GM10847 (cell line): ENCODE measurements around the gene AIG1.

Experiments used
- POLR2A ChIP-seq: IDR thresholded peaks from 2 replicates; pipeline ENCODE4 v1.6.1; 2011; ENCODE audit not compliant: insufficient read length; ENCODE audit errors: extremely low read depth

Gene AIG1

GRCh38 chr6:143060806-143061596, at the start of gene AIG1:
Gene AIG1, plus strand, starts transcription at chr6:143060889. Its CDS starts 37 bp downstream, at chr6:143060926.
- peak; percentile 32 for TF ChIP-seq POLR2A

DNA sequence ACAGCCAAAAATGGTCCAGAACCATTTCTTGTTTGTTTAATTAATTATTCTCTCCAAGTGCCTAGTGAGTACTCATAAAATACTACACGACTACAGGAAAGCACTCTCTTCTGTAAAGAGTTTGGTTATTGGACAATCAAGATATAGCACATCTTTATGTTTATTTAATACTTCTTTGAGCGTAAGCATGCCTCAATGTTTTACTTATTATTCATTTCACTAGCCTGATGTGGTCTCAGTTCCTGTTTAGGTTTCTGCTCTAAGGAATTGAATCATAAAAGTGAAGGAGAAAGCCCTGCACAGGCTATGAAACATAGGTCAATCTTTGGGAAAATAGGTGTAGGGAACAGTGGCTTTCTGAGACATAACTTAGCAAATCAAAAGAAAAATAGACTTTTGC, 45.9 kb upstream of the AIG1 start:
- TF ChIP-seq POLR2A = no peak

- TF ChIP-seq POLR2A = no peak
These were observed 45.4 kb upstream of the AIG1 start for GRCh38 chr6:143015300-143015706.

DNA sequence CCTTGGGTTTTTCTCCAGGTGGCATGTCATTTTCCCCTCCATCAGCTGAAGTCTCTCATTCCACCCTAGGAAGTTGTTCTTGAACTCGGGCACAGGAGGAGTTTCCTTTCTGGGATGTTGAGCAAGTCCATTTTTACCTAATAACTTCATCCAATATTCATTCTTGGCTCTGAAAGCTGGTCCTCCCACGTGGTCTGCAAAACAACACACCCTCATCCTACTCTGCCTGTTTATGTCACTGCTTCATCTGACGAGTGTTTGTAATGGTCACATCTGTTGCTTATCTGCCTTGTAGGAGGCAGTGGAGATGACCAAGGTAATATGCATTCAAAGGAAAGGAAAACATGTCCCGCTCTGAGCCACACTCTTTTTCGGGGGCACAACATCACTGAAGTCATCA, 41.7 kb upstream of the AIG1 start:
- TF ChIP-seq POLR2A = no peak

- TF ChIP-seq POLR2A = no peak
These were observed 39.1 kb upstream of the AIG1 start for GRCh38 chr6:143021543-143021942.

- TF ChIP-seq POLR2A = no peak
These were observed 38.1 kb upstream of the AIG1 start for GRCh38 chr6:143022587-143022986.

DNA sequence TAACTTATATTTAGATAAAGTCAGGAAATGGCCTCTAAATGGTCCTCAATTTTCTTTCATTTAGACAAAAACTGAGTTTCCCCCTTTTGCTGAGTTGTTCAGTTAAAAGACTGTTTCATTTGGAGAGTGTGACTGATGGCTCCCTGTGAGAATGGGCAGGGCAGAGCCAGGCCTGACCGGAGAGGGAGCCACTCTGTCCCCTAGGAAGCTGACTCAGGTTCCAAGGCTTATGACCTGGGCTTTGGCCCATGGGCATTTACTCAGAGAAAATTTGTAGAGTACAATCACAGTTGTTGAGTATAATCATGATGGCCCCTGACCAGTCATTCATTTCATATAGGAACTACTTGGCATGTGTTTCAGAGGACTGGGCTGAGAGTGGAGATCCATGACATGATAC, 37.0 kb upstream of the AIG1 start:
- TF ChIP-seq POLR2A = no peak

DNA sequence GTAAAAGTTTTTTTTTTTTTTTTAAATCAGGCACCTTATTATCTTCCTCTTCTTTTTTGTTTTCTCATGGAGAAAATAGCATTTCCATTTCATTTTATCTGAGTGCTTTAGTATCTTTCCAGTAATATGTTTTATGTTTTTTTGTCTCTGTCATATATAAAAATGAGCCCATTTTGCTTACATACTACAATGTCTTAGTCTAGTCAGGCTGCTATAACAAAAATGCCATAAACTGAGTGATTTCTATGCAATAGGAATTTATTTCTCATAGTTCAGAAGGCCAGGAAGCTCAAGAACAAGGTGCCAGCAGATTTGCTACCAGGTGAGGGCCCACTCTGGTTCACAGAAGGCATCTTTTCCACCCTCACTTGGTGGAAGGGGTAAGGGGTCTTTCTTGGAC, 35.7 kb upstream of the AIG1 start:
- no peak for TF ChIP-seq POLR2A

- no peak for TF ChIP-seq POLR2A
These were observed 33.8 kb upstream of the AIG1 start for GRCh38 chr6:143026696-143027449.

DNA sequence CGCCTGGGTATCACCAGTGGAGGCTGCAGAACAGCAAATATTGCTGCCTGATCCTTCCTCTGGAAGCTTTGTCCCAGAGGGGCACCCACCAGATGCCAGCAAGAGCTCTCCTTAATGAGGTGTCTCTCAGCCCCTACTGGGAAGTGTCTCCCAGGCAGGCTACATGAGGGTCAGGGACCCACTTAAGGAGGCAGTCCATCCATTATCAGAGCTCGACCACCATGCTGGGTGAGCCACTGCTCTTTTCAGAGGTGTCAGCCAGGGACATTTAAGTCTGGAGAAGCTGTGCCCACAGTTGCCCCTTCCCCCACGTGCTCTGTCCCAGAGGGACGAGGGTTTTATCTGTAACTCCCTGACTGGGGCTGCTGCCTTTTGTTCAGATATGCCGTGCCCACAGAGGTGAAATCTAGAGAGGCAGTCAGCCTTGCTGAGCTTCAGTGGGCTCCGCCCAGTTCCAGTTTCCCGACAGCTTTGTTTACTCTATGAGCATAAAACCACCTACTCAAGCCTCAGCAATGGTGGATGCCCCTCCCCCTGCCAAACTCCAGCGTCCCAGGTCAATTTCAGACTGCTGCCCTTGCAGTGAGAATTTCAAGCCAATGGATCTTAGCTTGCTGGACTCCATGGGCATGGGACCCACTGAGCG, 25.9 kb upstream of the AIG1 start:
- no peak for TF ChIP-seq POLR2A

- TF ChIP-seq POLR2A = no peak
These were observed 23.2 kb upstream of the AIG1 start for GRCh38 chr6:143037470-143037869.

DNA sequence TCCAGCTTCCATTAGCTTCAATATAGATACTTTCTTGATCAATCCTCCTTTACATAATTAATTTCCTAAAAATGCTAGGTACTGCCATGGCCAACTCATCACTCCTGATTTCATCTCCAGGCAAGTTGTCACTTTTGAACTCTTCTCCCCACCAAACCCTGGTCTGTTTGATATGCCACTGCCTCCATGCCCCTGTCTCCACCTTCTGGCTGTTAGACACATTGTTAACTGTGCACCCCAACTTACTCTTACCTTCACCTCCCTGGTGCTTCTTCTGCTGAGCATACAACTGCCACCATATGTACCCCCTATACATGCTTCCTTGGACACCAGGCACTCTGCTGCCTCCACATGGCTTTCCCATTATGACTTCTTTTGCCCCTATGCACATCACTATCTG, 21.9 kb upstream of the AIG1 start:
- TF ChIP-seq POLR2A = no peak

DNA sequence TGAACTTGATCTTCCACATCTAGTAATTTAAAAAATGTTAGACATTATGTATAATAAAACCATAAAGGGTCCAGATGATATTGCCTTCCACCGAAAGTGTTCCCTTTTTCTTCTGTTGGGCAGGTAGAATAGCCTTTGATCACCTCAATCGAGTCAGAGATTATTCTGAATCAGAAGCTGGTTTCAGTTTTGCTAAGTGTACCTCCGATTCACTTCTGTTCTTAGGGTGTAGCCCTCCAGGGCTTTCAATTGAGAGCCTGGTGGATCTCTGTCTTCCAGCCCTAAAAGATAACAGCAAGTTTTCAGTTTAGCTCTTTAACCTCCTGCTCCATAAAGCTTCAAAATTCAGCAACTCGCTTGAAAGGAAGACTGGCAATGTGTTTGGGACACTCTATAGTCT, 21.1 kb upstream of the AIG1 start:
- TF ChIP-seq POLR2A = no peak

DNA sequence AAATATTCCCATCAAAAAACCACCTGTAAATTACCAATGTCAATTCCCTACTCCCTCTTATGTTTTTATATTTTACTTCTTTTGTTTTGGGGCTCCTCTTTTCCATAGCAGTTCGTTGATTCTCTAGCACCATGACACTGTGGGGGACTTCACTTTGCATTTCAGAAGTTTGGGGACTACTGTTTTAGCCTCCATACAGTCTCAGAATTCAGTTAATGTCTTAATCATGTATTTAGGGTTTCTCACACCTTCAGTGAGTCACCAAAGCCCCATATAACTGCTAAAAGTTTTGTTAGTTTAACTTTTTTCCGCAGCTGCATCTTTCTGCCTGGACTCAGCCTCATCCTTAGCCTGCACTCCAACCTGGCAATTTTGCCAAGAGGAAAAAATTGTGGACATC, 20.7 kb upstream of the AIG1 start:
- TF ChIP-seq POLR2A = no peak

- no peak for TF ChIP-seq POLR2A
These were observed 11.1 kb upstream of the AIG1 start for GRCh38 chr6:143049611-143050010.

DNA sequence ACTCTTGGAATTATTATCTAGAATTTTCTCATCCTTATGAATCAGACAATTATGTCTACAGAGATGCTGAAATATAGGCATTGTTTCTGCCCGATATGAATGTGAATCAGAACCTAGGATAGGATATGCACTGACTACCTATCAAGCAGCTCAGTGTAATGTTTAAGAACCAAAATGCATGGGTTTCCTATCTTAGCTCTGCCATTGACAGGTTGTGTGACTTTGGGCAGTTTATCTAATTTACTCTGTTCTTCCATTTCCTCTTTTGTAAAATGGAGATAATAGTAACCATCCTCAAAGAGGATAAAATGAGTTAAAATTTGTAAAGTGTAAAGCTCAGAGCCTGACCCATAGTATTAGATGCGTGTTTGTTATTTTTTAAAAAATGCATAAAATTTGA, 10.2 kb upstream of the AIG1 start:
- TF ChIP-seq POLR2A = no peak
